Rectal smooth muscle tissue (tissue), 1 donor: ENCODE measurements around the gene ZEB2.

ENCODE experiments used
- H3K27ac ChIP-seq: one replicate; pipeline ENCODE4 v1.7.0; 2013; ENCODE audit warnings: low read depth, low read length, inconsistent platforms
- H3K27me3 ChIP-seq: one replicate; pipeline ENCODE4 v1.7.0; 2013; ENCODE audit warnings: low read length; ENCODE audit not compliant: control insufficient read depth, insufficient read depth
- H3K36me3 ChIP-seq: one replicate; pipeline ENCODE4 v1.7.0; 2013; ENCODE audit warnings: low read length; ENCODE audit not compliant: control insufficient read depth, insufficient read depth
- H3K4me1 ChIP-seq: one replicate; pipeline ENCODE4 v1.7.0; 2013; ENCODE audit warnings: low read length; ENCODE audit not compliant: control insufficient read depth, insufficient read depth
- H3K4me3 ChIP-seq: one replicate; pipeline ENCODE4 v1.7.0; 2013; ENCODE audit warnings: low read length
- H3K9ac ChIP-seq: one replicate; pipeline ENCODE4 v1.7.0; 2013; ENCODE audit warnings: low read length

ZEB2 gene

GRCh38 chr2:144382849-144383248 lies 137.1 kb downstream of the ZEB2 start:
- H3K27me3 ChIP-seq = no peaks in the 10 kb centered on the region
- no peaks in the 10 kb centered on the region for H3K36me3 ChIP-seq
- no peak overlapping the region for H3K9ac ChIP-seq
- no peak overlapping the region for H3K4me3 ChIP-seq
- no peaks in the 10 kb centered on the region for H3K4me1 ChIP-seq
- H3K27ac ChIP-seq = no peak overlapping the region

- H3K9ac ChIP-seq = no peak overlapping the region
- H3K27me3 ChIP-seq = no peaks in the 10 kb centered on the region
- H3K27ac ChIP-seq = no peak overlapping the region
- H3K36me3 ChIP-seq = no peaks in the 10 kb centered on the region
- H3K4me3 ChIP-seq = no peak overlapping the region
- H3K4me1 ChIP-seq = no peaks in the 10 kb centered on the region
Measured at GRCh38 chr2:144381716-144382115, 138.2 kb downstream of the ZEB2 start.

- no peak overlapping the region for H3K27ac ChIP-seq
- no peaks in the 10 kb centered on the region for H3K36me3 ChIP-seq
- no peak overlapping the region for H3K9ac ChIP-seq
- H3K4me1 ChIP-seq = no peaks in the 10 kb centered on the region
- no peak overlapping the region for H3K4me3 ChIP-seq
- H3K27me3 ChIP-seq = no peaks in the 10 kb centered on the region
Measured at GRCh38 chr2:144379851-144380311, 140.0 kb downstream of the ZEB2 start.

- Histone ChIP-seq H3K4me1 (no peaks in the 10 kb centered on the region), H3K27me3 (no peaks in the 10 kb centered on the region), H3K36me3 (no peaks in the 10 kb centered on the region), H3K9ac (no peak overlapping the region), H3K4me3 (no peak overlapping the region), H3K27ac (no peak overlapping the region)
Measured at GRCh38 chr2:144378551-144378950, 141.4 kb downstream of the ZEB2 start.

- H3K9ac ChIP-seq = no peak overlapping the region
- no peaks in the 10 kb centered on the region for H3K36me3 ChIP-seq
- no peak overlapping the region for H3K27ac ChIP-seq
- no peaks in the 10 kb centered on the region for H3K4me1 ChIP-seq
- no peak overlapping the region for H3K4me3 ChIP-seq
- no peaks in the 10 kb centered on the region for H3K27me3 ChIP-seq
Measured at GRCh38 chr2:144377914-144378313, 142.0 kb downstream of the ZEB2 start.

GRCh38 chr2:144376926-144377325 lies 143.0 kb downstream of the ZEB2 start:
- no peak overlapping the region for H3K9ac ChIP-seq
- no peak overlapping the region for H3K27ac ChIP-seq
- no peaks in the 10 kb centered on the region for H3K36me3 ChIP-seq
- no peak overlapping the region for H3K4me3 ChIP-seq
- no peaks in the 10 kb centered on the region for H3K4me1 ChIP-seq
- no peaks in the 10 kb centered on the region for H3K27me3 ChIP-seq

- no peak overlapping the region for H3K4me3 ChIP-seq
- no peaks in the 10 kb centered on the region for H3K36me3 ChIP-seq
- H3K9ac ChIP-seq = no peak overlapping the region
- H3K27ac ChIP-seq = no peak overlapping the region
- no peaks in the 10 kb centered on the region for H3K4me1 ChIP-seq
- H3K27me3 ChIP-seq = no peaks in the 10 kb centered on the region
Measured at GRCh38 chr2:144376460-144376859, 143.5 kb downstream of the ZEB2 start.

- H3K4me3 ChIP-seq = no peak overlapping the region
- no peaks in the 10 kb centered on the region for H3K4me1 ChIP-seq
- no peaks in the 10 kb centered on the region for H3K27me3 ChIP-seq
- no peak overlapping the region for H3K9ac ChIP-seq
- no peak overlapping the region for H3K27ac ChIP-seq
- H3K36me3 ChIP-seq = no peaks in the 10 kb centered on the region
Measured at GRCh38 chr2:144374163-144374661, 145.7 kb downstream of the ZEB2 start.

GRCh38 chr2:144372410-144373080 lies 147.4 kb downstream of the ZEB2 start:
- no peak overlapping the region for H3K9ac ChIP-seq
- H3K36me3 ChIP-seq = no peaks in the 10 kb centered on the region
- no peaks in the 10 kb centered on the region for H3K4me1 ChIP-seq
- H3K27me3 ChIP-seq = no peaks in the 10 kb centered on the region
- H3K27ac ChIP-seq = no peak overlapping the region
- peak overlapping the region; percentile 4 for H3K4me3 ChIP-seq

GRCh38 chr2:144370937-144371584 lies 148.9 kb downstream of the ZEB2 start:
- Histone ChIP-seq H3K4me3 (no peak overlapping the region), H3K27me3 (no peaks in the 10 kb centered on the region), H3K36me3 (no peaks in the 10 kb centered on the region), H3K4me1 (no peaks in the 10 kb centered on the region), H3K9ac (no peak overlapping the region), H3K27ac (no peak overlapping the region)

- Histone ChIP-seq H3K36me3 (no peaks in the 10 kb centered on the region), H3K9ac (no peak overlapping the region), H3K4me3 (no peak overlapping the region), H3K27me3 (no peaks in the 10 kb centered on the region), H3K27ac (no peak overlapping the region), H3K4me1 (no peaks in the 10 kb centered on the region)
Measured at GRCh38 chr2:144369416-144369815, 150.5 kb downstream of the ZEB2 start.

GRCh38 chr2:144366825-144367429 lies 153.0 kb downstream of the ZEB2 start:
- no peak overlapping the region for H3K4me3 ChIP-seq
- no peaks in the 10 kb centered on the region for H3K4me1 ChIP-seq
- no peaks in the 10 kb centered on the region for H3K27me3 ChIP-seq
- H3K36me3 ChIP-seq = no peaks in the 10 kb centered on the region
- H3K27ac ChIP-seq = no peak overlapping the region
- no peak overlapping the region for H3K9ac ChIP-seq
